Endothelial cell (in vitro differentiated cells): ENCODE data around the gene PID1. TPM values are rescaled to one million over a fixed set of nuclear protein-coding genes. Genes with fewer than 3 reads are reported as not detected.

Experiments used
- DNase-seq: peaks from one replicate; pipeline ENCODE4 v3.0.0; 2021; ENCODE audit warnings: low spot score
- H3K27ac Mint-ChIP-seq: one replicate; pipeline ENCODE4 v1.8.0; 2021; ENCODE audit warnings: mixed read lengths, inconsistent platforms; ENCODE audit not compliant: unreplicated experiment
- H3K27me3 Mint-ChIP-seq: one replicate; pipeline ENCODE4 v1.8.0; 2021; ENCODE audit warnings: mild to moderate bottlenecking, moderate library complexity, mixed read lengths, inconsistent platforms; ENCODE audit not compliant: unreplicated experiment
- H3K36me3 Mint-ChIP-seq: one replicate; pipeline ENCODE4 v1.8.0; 2021; ENCODE audit warnings: mild to moderate bottlenecking, low read depth, mixed read lengths, inconsistent platforms; ENCODE audit not compliant: unreplicated experiment
- H3K4me1 Mint-ChIP-seq: one replicate; pipeline ENCODE4 v1.8.0; 2021; ENCODE audit warnings: mild to moderate bottlenecking, mixed read lengths, inconsistent platforms; ENCODE audit not compliant: unreplicated experiment
- H3K4me3 Mint-ChIP-seq: one replicate; pipeline ENCODE4 v1.8.0; 2021; ENCODE audit warnings: mild to moderate bottlenecking, mixed read lengths, inconsistent platforms; ENCODE audit not compliant: unreplicated experiment
- H3K9me3 Mint-ChIP-seq: one replicate; pipeline ENCODE4 v1.8.0; 2021; ENCODE audit warnings: mixed read lengths, inconsistent platforms; ENCODE audit not compliant: unreplicated experiment
- CTCF ChIP-seq: fragments of 200-600 bp; sonication (generic); IDR thresholded peaks from one replicate; pipeline ENCODE4 v1.5.0; 2021; ENCODE audit warnings: antibody characterized with exemption; ENCODE audit not compliant: unreplicated experiment
- total RNA-seq: library from RNA; stranded (reverse); fragmentation: NEBNext Ultra II Directional; extraction: Animal tissue kit (Norgen Biotek cat#: 25700); gene quantifications from one replicate; pipeline ENCODE4 v1.2.1, GENCODE V29; 2021; ENCODE audit not compliant: unreplicated experiment

The PID1 gene
- total RNA-seq, 1 donor from 2014 or later: not detected

- no peaks in the 10 kb centered on the region for H3K9me3 Mint-ChIP-seq
- no peak overlapping the region for H3K4me3 Mint-ChIP-seq
- H3K27me3 Mint-ChIP-seq: peaks cover 2% of the 10 kb centered on the region
- no peak for DNase-seq
- no peaks in the 10 kb centered on the region for H3K36me3 Mint-ChIP-seq
- no peaks in the 10 kb centered on the region for H3K4me1 Mint-ChIP-seq
- H3K27ac Mint-ChIP-seq: no peak overlapping the region
- no peak for TF ChIP-seq CTCF
These were observed 249.0 kb downstream of the PID1 start for GRCh38 chr2:229022071-229022470.

- no peak overlapping the region for H3K4me3 Mint-ChIP-seq
- no peaks in the 10 kb centered on the region for H3K27me3 Mint-ChIP-seq
- no peak overlapping the region for H3K27ac Mint-ChIP-seq
- no peak for TF ChIP-seq CTCF
- H3K4me1 Mint-ChIP-seq: no peaks in the 10 kb centered on the region
- DNase-seq: no peak
- no peaks in the 10 kb centered on the region for H3K36me3 Mint-ChIP-seq
- no peaks in the 10 kb centered on the region for H3K9me3 Mint-ChIP-seq
These were observed 261.3 kb downstream of the PID1 start for GRCh38 chr2:229009816-229010215.

- no peak for TF ChIP-seq CTCF
- H3K27ac Mint-ChIP-seq: no peak overlapping the region
- H3K4me1 Mint-ChIP-seq: no peaks in the 10 kb centered on the region
These were observed 267.8 kb downstream of the PID1 start for GRCh38 chr2:229003256-229003655.

GRCh38 chr2:229001196-229001595, 269.9 kb downstream of the PID1 start:
- H3K4me1 Mint-ChIP-seq: no peaks in the 10 kb centered on the region
- peaks cover 11% of the 10 kb centered on the region for H3K36me3 Mint-ChIP-seq
- H3K9me3 Mint-ChIP-seq: peaks cover 20% of the 10 kb centered on the region

More at GRCh38 chr2:229003256-229003655, 267.8 kb downstream of the PID1 start:
- Mint-ChIP-seq H3K9me3 (peaks cover 17% of the 10 kb centered on the region), H3K27me3 (no peaks in the 10 kb centered on the region), H3K4me3 (no peak overlapping the region), H3K36me3 (peaks cover 9% of the 10 kb centered on the region)
- no peak for DNase-seq

GRCh38 chr2:228999326-228999725, 271.8 kb downstream of the PID1 start:
- Mint-ChIP-seq H3K36me3 (peaks cover 11% of the 10 kb centered on the region), H3K27ac (no peak overlapping the region), H3K4me3 (no peak overlapping the region), H3K9me3 (peaks cover 20% of the 10 kb centered on the region), H3K4me1 (no peaks in the 10 kb centered on the region), H3K27me3 (no peaks in the 10 kb centered on the region)
- TF ChIP-seq CTCF: no peak
- no peak for DNase-seq

More at GRCh38 chr2:229001196-229001595, 269.9 kb downstream of the PID1 start:
- H3K27me3 Mint-ChIP-seq: no peaks in the 10 kb centered on the region
- no peak overlapping the region for H3K27ac Mint-ChIP-seq
- H3K4me3 Mint-ChIP-seq: no peak overlapping the region
- no peak for DNase-seq
- no peak for TF ChIP-seq CTCF
